Activated CD4-positive, alpha-beta T cell treated with anti-CD3 and anti-CD28 coated beads, Interleukin-2, Interleukin-4, amounts not matched to agents 100 ng/mL and 50 ng/mL, durations not matched to agents 16 hours and 8 hours (primary cell): ENCODE data around the gene ZNF850.

Experiments
- DNase-seq: peaks from one replicate; pipeline ENCODE4 v3.0.0-alpha.2; 2020; ENCODE audit warnings: low spot score

Gene ZNF850

GRCh38 chr19:36688058-36688457 is 84.5 kb downstream of the ZNF850 start:
- DNase-seq = no peak

GRCh38 chr19:36687214-36688056 is 85.2 kb downstream of the ZNF850 start, which contains the start of gene ZNF567:
Gene ZNF567 (plus strand): TSS chr19:36687612. CDS start chr19:36694868, 7,256 bp downstream.
- DNase-seq = peak; percentile 97

DNA sequence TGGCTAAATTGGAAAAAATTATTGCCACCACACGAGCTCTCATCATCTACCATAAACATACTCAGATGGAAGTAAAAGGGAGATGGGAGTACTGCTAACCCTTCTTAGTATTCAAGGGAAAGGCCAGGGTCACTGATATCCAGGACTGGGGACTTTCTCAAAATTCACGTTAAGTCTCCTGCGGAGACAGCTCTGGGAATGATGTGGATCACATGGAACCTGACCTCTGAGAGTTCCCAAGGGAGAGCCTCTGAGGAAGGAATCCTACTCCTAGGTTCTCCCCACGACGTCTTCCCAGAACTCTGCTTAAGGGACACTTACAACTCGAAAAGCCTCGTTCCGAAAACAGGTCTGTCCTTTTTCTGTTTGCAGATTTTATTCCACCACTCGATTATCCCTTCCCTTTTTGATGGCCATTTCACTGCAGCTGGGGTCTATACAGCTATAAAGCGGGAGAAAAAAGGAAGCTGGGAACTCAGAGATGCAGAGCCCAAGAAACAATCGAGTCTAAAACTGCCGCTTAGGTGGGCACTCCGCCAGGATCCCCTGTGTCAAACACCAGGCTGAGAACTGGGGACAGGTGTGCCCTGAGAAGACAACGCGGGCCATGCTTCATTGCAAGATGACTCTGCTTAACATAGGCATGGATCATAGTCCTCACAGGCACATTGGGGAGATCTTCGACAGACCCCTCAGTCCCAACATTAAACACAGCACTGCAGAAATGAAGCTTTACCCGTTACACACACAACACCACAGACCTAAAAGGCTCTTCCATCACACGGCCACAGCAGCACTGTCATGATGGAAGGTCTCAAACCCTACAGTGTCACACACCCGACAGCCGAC is 86.0 kb downstream of the ZNF850 start:
- DNase-seq = no peak

GRCh38 chr19:36685835-36686234 is 86.8 kb downstream of the ZNF850 start:
- DNase-seq = no peak

GRCh38 chr19:36679455-36679854 is 93.2 kb downstream of the ZNF850 start:
- no peak for DNase-seq

GRCh38 chr19:36674201-36674600 is 98.4 kb downstream of the ZNF850 start:
- no peak for DNase-seq

- DNase-seq = no peak
Measured at GRCh38 chr19:36672368-36672767, 100.2 kb downstream of the ZNF850 start.

DNA sequence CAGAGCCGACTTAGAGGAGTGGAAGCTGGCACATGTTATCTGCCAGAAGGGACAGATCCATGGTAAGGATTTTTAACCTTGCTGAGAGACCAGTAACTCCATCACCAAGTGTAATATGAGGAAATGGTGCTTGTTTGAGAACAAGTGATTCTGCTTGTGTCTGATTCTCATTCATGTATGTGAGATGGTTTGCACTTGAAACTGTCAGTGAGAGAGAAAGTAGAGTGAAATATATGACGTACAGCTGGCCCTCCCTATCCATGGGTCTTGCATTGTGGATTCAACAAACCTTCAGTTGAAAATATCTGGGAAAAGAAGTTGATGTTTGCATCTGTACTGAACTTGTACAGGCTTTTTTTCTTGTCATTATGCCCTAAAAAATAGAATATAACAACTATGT is 104.0 kb downstream of the ZNF850 start:
- no peak for DNase-seq

DNA sequence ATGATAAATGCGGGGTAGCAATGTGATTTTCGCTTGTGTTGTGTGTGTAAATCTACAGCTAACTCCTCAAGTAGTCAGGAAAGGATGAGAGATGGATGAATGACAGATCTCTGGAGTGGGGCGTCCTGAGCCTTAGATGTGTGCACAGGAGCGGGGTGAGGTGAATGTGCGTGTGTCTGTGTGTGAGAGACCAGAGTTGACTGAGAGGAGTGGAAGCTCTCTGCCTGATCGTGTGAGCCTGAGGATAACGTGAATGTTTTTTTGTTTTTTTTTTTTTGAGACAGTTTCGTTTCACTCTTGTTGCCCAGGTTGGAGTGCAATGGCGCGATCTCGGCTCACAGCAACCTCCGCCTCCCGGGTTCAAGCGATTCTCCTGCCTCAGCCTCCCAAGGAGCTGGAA is 106.8 kb downstream of the ZNF850 start:
- no peak for DNase-seq
